Measurements from ENCODE around the gene SLC38A7. TPM values are rescaled to one million over a fixed set of nuclear protein-coding genes. Genes with fewer than 3 reads are reported as not detected.

SLC38A7 gene
- total and polyA plus RNA-seq, 2 of the 13 experiments (the other 11 are each of a cell fraction or from before 2014, with no cell fraction given) = 13.2 to 14.1 TPM

GRCh38 chr16:58652741-58653140 lies 31.8 kb downstream of the SLC38A7 start (continued):
- TF ChIP-seq BATF2 (CRISPR knock-in tag; IDR thresholded peaks at IDR 0.05) (no peak), CSRNP2 (CRISPR knock-in tag; conservative IDR thresholded peaks at IDR 0.05; ENCODE audit: low read depth) (no peak), NFRKB (IDR thresholded peaks at IDR 0.05) (no peak), ZNF18 (CRISPR knock-in tag; IDR thresholded peaks at IDR 0.05; ENCODE audit: insufficient replicate concordance) (no peak), SOX13 (IDR thresholded peaks at IDR 0.05) (no peak), SOX13 (CRISPR knock-in tag; conservative IDR thresholded peaks at IDR 0.05 in 1 of 2, IDR thresholded peaks at IDR 0.05 in 1 of 2) (no peak), TFDP1 (CRISPR knock-in tag; IDR thresholded peaks at IDR 0.05; ENCODE audit: borderline replicate concordance) (no peak), RFX1 (IDR thresholded peaks at IDR 0.05) (no peak), SP2 (CRISPR knock-in tag; IDR thresholded peaks at IDR 0.05) (no peak), FOXM1 (CRISPR knock-in tag; IDR thresholded peaks at IDR 0.05) (no peak), ARID4A (CRISPR knock-in tag; IDR thresholded peaks at IDR 0.05; ENCODE audit: borderline replicate concordance) (0 out of 2 replicates have a peak, but pooled peaks have one; percentile 25), AGO1 (IDR thresholded peaks at IDR 0.05; ENCODE audit: low read depth, low read length, poor library complexity, severe bottlenecking) (no peak), ARID5B (CRISPR knock-in tag; IDR thresholded peaks at IDR 0.05) (no peak), ZNF839 (CRISPR knock-in tag; IDR thresholded peaks at IDR 0.05; ENCODE audit: borderline replicate concordance) (no peak), NCOA1 (CRISPR knock-in tag; IDR thresholded peaks at IDR 0.05) (no peak), ZNF484 (CRISPR knock-in tag; IDR thresholded peaks at IDR 0.05; ENCODE audit: borderline replicate concordance, low read depth) (no peak), ZNF333 (CRISPR knock-in tag; IDR thresholded peaks at IDR 0.05; ENCODE audit: borderline replicate concordance) (no peak)

Measured in HepG2 (cell line).